GM18867 (cell line): ENCODE results near the gene ADAMTS12.

Experiments
- ATAC-seq: cut with Tn5 transposase; IDR thresholded peaks from one replicate; pipeline ENCODE4 v1.9.1; 2021; ENCODE audit warnings: mild to moderate bottlenecking, moderate library complexity; ENCODE audit not compliant: unreplicated experiment

ADAMTS12 gene

GRCh38 chr5:33810491-33811120, 81.2 kb downstream of the ADAMTS12 start:
- no peak for ATAC-seq

- ATAC-seq = no peak
Measured at GRCh38 chr5:33809936-33810335, 81.9 kb downstream of the ADAMTS12 start.

GRCh38 chr5:33808699-33809098, 83.1 kb downstream of the ADAMTS12 start:
- ATAC-seq = no peak

GRCh38 chr5:33807771-33808170, 84.0 kb downstream of the ADAMTS12 start:
- ATAC-seq = no peak

GRCh38 chr5:33806738-33807442, 84.9 kb downstream of the ADAMTS12 start:
- ATAC-seq = no peak

GRCh38 chr5:33801292-33801691, 90.5 kb downstream of the ADAMTS12 start:
- ATAC-seq = no peak

GRCh38 chr5:33800241-33800950, 91.4 kb downstream of the ADAMTS12 start:
- no peak for ATAC-seq

GRCh38 chr5:33795496-33795895, 96.3 kb downstream of the ADAMTS12 start:
- no peak for ATAC-seq

GRCh38 chr5:33794550-33795181, 97.1 kb downstream of the ADAMTS12 start:
- ATAC-seq = no peak

- ATAC-seq = no peak
Measured at GRCh38 chr5:33793836-33794549, 97.8 kb downstream of the ADAMTS12 start.

GRCh38 chr5:33793276-33793675, 98.5 kb downstream of the ADAMTS12 start:
- ATAC-seq = no peak

- ATAC-seq = no peak
Measured at GRCh38 chr5:33792559-33792958, 99.2 kb downstream of the ADAMTS12 start.

- no peak for ATAC-seq
Measured at GRCh38 chr5:33789567-33789957, 102.2 kb downstream of the ADAMTS12 start.

- no peak for ATAC-seq
Measured at GRCh38 chr5:33788922-33789566, 102.7 kb downstream of the ADAMTS12 start.

- ATAC-seq = no peak
Measured at GRCh38 chr5:33785571-33785970, 106.2 kb downstream of the ADAMTS12 start.

GRCh38 chr5:33781286-33781685, 110.5 kb downstream of the ADAMTS12 start:
- ATAC-seq = no peak

- ATAC-seq = no peak
Measured at GRCh38 chr5:33776151-33776660, 115.6 kb downstream of the ADAMTS12 start.

- no peak for ATAC-seq
Measured at GRCh38 chr5:33774341-33774740, 117.4 kb downstream of the ADAMTS12 start.

- ATAC-seq = no peak
Measured at GRCh38 chr5:33772380-33772897, 119.4 kb downstream of the ADAMTS12 start.

GRCh38 chr5:33769968-33770367, 121.8 kb downstream of the ADAMTS12 start:
- ATAC-seq = no peak
